H1 (cell line): ENCODE measurements around the gene MC4R. TPM values are rescaled to one million over a fixed set of nuclear protein-coding genes. Genes with fewer than 3 reads are reported as not detected.

Experiments used
- CTCF ChIA-PET: fragments of 300-600 bp; sonication (Branson Sonifier 250); formaldehyde crosslinking; loops from one replicate; lab custom pipeline; 2021; ENCODE audit not compliant: partially characterized antibody; lab: Charles Lee
- POLR2A ChIA-PET: fragments of 300-600 bp; sonication (Branson Sonifier 250); formaldehyde crosslinking; loops from one replicate; lab custom pipeline; 2021; ENCODE audit warnings: inconsistent platforms; ENCODE audit not compliant: partially characterized antibody; lab: Charles Lee
- DNase-seq, 2 experiments: peaks; one replicate each; pipeline versions ENCODE4 v3.0.0 to v3.0.0-alpha.2; 2010 to 2022; ENCODE audit warnings: low spot score in 2 of 2, low read depth in 1 of 2, mixed read lengths in 1 of 2
- FAIRE-seq: peaks from 2 replicates; lab custom pipeline; 2011; peaks lifted over from hg19 to GRCh38; lab: Jason Lieb, UNC
- H2AFZ ChIP-seq: 2 replicates; pipeline ENCODE4 v1.8.1; 2012; ENCODE audit warnings: low read length, inconsistent platforms
- H2AK5ac ChIP-seq: 2 replicates; pipeline ENCODE4 v1.6.1; 2013; ENCODE audit warnings: low read depth, low read length
- H2BK120ac ChIP-seq: replicated peaks from 2 replicates; pipeline ENCODE3; 2013; ENCODE audit warnings: low read depth, low read length, inconsistent platforms
- H2BK12ac ChIP-seq: 2 replicates; pipeline ENCODE4 v1.6.1; 2013; ENCODE audit warnings: low read depth, low read length
- H2BK15ac ChIP-seq: 2 replicates; pipeline ENCODE4 v1.6.1; 2013; ENCODE audit warnings: low read length
- H2BK20ac ChIP-seq: 2 replicates; pipeline ENCODE4 v1.6.1; 2013; ENCODE audit warnings: low read length
- H2BK5ac ChIP-seq: 2 replicates; pipeline ENCODE4 v1.6.1; 2013; ENCODE audit warnings: low read depth, low read length
- H3K14ac ChIP-seq: 2 replicates; pipeline ENCODE4 v1.6.1; 2013; ENCODE audit warnings: inconsistent platforms; ENCODE audit not compliant: insufficient read length
- H3K18ac ChIP-seq: 2 replicates; pipeline ENCODE4 v1.6.1; 2013; ENCODE audit warnings: low read length; ENCODE audit errors: extremely low read depth
- H3K23ac ChIP-seq: 2 replicates; pipeline ENCODE4 v1.6.1; 2013; ENCODE audit warnings: inconsistent platforms; ENCODE audit not compliant: insufficient read length
- H3K23me2 ChIP-seq: 2 replicates; pipeline ENCODE4 v1.6.1; 2013; ENCODE audit warnings: low read depth, low read length
- H3K27ac ChIP-seq: 2 replicates; pipeline ENCODE4 v1.6.1; 2011; ENCODE audit warnings: low read depth, low read length, inconsistent platforms
- H3K27me3 ChIP-seq, 4 experiments: replicated peaks in 1 of 4; 1 replicate in 1 of 4; 2 replicates in 3 of 4; pipeline versions ENCODE4 v1.6.1 to v1.8.1; 2011 to 2013; ENCODE audit warnings: low read length in 3 of 4, mild to moderate bottlenecking in 3 of 4, inconsistent platforms in 2 of 4, mixed read lengths in 2 of 4, moderate library complexity in 1 of 4; ENCODE audit not compliant: control insufficient read depth in 3 of 4, insufficient read depth in 3 of 4; ENCODE audit errors: extremely low read depth in 1 of 4
- H3K36me3 ChIP-seq, 4 experiments: 2 replicates each; pipeline versions ENCODE4 v1.6.1 to v1.8.1; 2011 to 2013; ENCODE audit warnings: mild to moderate bottlenecking in 4 of 4, low read length in 3 of 4, moderate library complexity in 2 of 4, control low read depth in 1 of 4, inconsistent platforms in 1 of 4; ENCODE audit not compliant: insufficient read depth in 4 of 4, control insufficient read depth in 2 of 4
- H3K4ac ChIP-seq: replicated peaks from 2 replicates; pipeline ENCODE3; 2013; ENCODE audit warnings: low read length, low read depth, mixed read lengths, inconsistent platforms; ENCODE audit not compliant: insufficient read length
- H3K4me1 ChIP-seq, 4 experiments: replicated peaks in 1 of 4; 1 replicate in 1 of 4; 2 replicates in 3 of 4; pipeline versions ENCODE4 v1.6.1 to v1.8.1; 2011 to 2013; ENCODE audit warnings: low read length in 3 of 4, inconsistent platforms in 2 of 4, mixed read lengths in 1 of 4; ENCODE audit not compliant: insufficient read depth in 4 of 4, control insufficient read depth in 3 of 4
- H3K4me2 ChIP-seq, 2 experiments: 2 replicates each; pipeline versions ENCODE4 v1.6.1 to v1.8.1; 2011 to 2013; ENCODE audit warnings: low read depth in 2 of 2, low read length in 2 of 2, control low read depth in 1 of 2, inconsistent platforms in 1 of 2, mild to moderate bottlenecking in 1 of 2; ENCODE audit not compliant: insufficient read depth in 1 of 2
- H3K4me3 ChIP-seq, 4 experiments: fragments of 200-600, 300-600 bp in 1 of 4; sonication (generic), shearing (Covaris generic), sonication (Bioruptor Twin) in 1 of 4; 2 replicates each; pipeline versions ENCODE4 v1.5.1 to v1.8.1; 2011 to 2016; ENCODE audit warnings: low read length in 4 of 4, low read depth in 3 of 4, control low read depth in 2 of 4, inconsistent platforms in 2 of 4, mild to moderate bottlenecking in 2 of 4, mixed read lengths in 1 of 4, moderate library complexity in 1 of 4; ENCODE audit not compliant: insufficient read depth in 2 of 4; ENCODE audit errors: extremely low read depth in 1 of 4
- H3K56ac ChIP-seq: replicated peaks from 2 replicates; pipeline ENCODE3; 2013; ENCODE audit warnings: low read depth, mild to moderate bottlenecking, mixed read lengths, low read length, inconsistent platforms; ENCODE audit not compliant: insufficient read length
- H3K79me1 ChIP-seq: 2 replicates; pipeline ENCODE4 v1.6.1; 2013; ENCODE audit warnings: low read depth, low read length, control low read depth
- H3K79me2 ChIP-seq, 2 experiments: 2 replicates each; pipeline versions ENCODE4 v1.6.1 to v1.8.1; 2012 to 2013; ENCODE audit warnings: low read length in 2 of 2, mild to moderate bottlenecking in 2 of 2, inconsistent platforms in 1 of 2; ENCODE audit not compliant: insufficient read depth in 2 of 2, control insufficient read depth in 1 of 2
- H3K9ac ChIP-seq, 4 experiments: replicated peaks in 1 of 4; 1 replicate in 1 of 4; 2 replicates in 3 of 4; pipeline versions ENCODE4 v1.6.1 to v1.8.1; 2011 to 2013; ENCODE audit warnings: low read depth in 3 of 4, low read length in 3 of 4, control low read depth in 2 of 4, mild to moderate bottlenecking in 2 of 4, moderate library complexity in 2 of 4, inconsistent platforms in 1 of 4; ENCODE audit errors: extremely low read depth in 1 of 4
- H3K9me3 ChIP-seq, 2 experiments: 2 replicates each; pipeline versions ENCODE4 v1.6.1 to v1.8.1; 2012 to 2013; ENCODE audit warnings: mild to moderate bottlenecking in 2 of 2, moderate library complexity in 2 of 2, control low read depth in 1 of 2, inconsistent platforms in 1 of 2, low read depth in 1 of 2, low read length in 1 of 2, mixed read lengths in 1 of 2; ENCODE audit not compliant: insufficient read depth in 2 of 2
- H4K20me1 ChIP-seq, 2 experiments: replicated peaks in 1 of 2; 2 replicates each; pipeline versions ENCODE3 to v1.8.1; 2011 to 2013; ENCODE audit warnings: inconsistent platforms in 2 of 2, low read length in 2 of 2, mild to moderate bottlenecking in 1 of 2; ENCODE audit not compliant: insufficient read depth in 2 of 2, control insufficient read depth in 1 of 2
- H4K5ac ChIP-seq: 2 replicates; pipeline ENCODE4 v1.6.1; 2013; ENCODE audit warnings: low read length, low read depth, mixed read lengths, inconsistent platforms; ENCODE audit not compliant: insufficient read length
- H4K8ac ChIP-seq: 2 replicates; pipeline ENCODE4 v1.8.0; 2013; ENCODE audit warnings: mild to moderate bottlenecking, moderate library complexity, low read length, inconsistent platforms; ENCODE audit not compliant: insufficient read depth; ENCODE audit errors: extremely low read depth
- H4K91ac ChIP-seq: replicated peaks from 2 replicates; pipeline ENCODE3; 2013; ENCODE audit warnings: low read length, mixed read lengths, inconsistent platforms; ENCODE audit not compliant: insufficient read length
- CTBP2 ChIP-seq: IDR thresholded peaks from 2 replicates; pipeline ENCODE4 v1.7.0; 2011; ENCODE audit warnings: borderline replicate concordance, mild to moderate bottlenecking, moderate library complexity, mixed read lengths, low read length; ENCODE audit not compliant: insufficient read depth, insufficient read length
- HDAC2 ChIP-seq, 2 experiments: fragments of 300-600 bp in 1 of 2; sonication (generic) in 1 of 2; IDR thresholded peaks; 2 replicates each; pipeline ENCODE4 v1.6.1; 2011 to 2012; ENCODE audit warnings: low read depth in 2 of 2, low read length in 2 of 2, mild to moderate bottlenecking in 2 of 2, moderate library complexity in 2 of 2, borderline replicate concordance in 1 of 2, inconsistent platforms in 1 of 2
- KDM4A ChIP-seq: IDR thresholded peaks from one replicate; pipeline ENCODE4 v1.7.1; 2012; ENCODE audit warnings: low read depth, mild to moderate bottlenecking, moderate library complexity, low read length, inconsistent platforms; ENCODE audit not compliant: severe bottlenecking
- SRF ChIP-seq: IDR thresholded peaks from 2 replicates; pipeline ENCODE4 v1.6.1; 2011; ENCODE audit warnings: mild to moderate bottlenecking, low read depth, low read length, moderate library complexity
- WGBS, 2 experiments: shearing (Covaris generic) in 1 of 2; methylation state at CpG; one replicate each; pipeline versions ENCODE4 v1.1.6 to v1.1.7; 2013 to 2015; ENCODE audit warnings: low lambda C conversion rate in 2 of 2, mixed read lengths in 2 of 2, inconsistent platforms in 1 of 2, low coverage in 1 of 2, missing lambda C conversion rate in 1 of 2; ENCODE audit not compliant: insufficient replicate concordance in 2 of 2, insufficient coverage in 1 of 2, insufficient read length in 1 of 2; ENCODE audit errors: extremely low coverage in 1 of 2, missing lambda C conversion rate in 1 of 2; 5-methylcytosine and 5-hydroxymethylcytosine counted together
- polyA plus RNA-seq, 7 experiments: library from polyadenylated mRNA; depleted of rRNA in 3 of 7; stranded (reverse) in 5 of 7; unstranded in 2 of 7; fragments of >200 nt in 5 of 7; fragments of 200-250 nt in 2 of 7; gene quantifications; 1 replicate in 5 of 7; 2 replicates in 1 of 7; 4 replicates in 1 of 7; pipeline versions ENCODE4 v1.2.1 to v1.2.3, GENCODE V29; 2011 to 2013; ENCODE audit warnings: missing spikeins in 2 of 7, mixed read lengths in 2 of 7
- total RNA-seq: library from RNA; stranded (reverse); fragmentation: NEBNext Ultra II Directional; extraction: Animal tissue kit (Norgen Biotek cat#: 25700); gene quantifications from 2 replicates; pipeline ENCODE4 v1.2.1, GENCODE V29; 2021

MC4R gene
- total and polyA plus RNA-seq, 2 of the 8 experiments (the other 6 are each of a cell fraction or from before 2014, with no cell fraction given): 0.11 TPM; not detected in 1

DNA sequence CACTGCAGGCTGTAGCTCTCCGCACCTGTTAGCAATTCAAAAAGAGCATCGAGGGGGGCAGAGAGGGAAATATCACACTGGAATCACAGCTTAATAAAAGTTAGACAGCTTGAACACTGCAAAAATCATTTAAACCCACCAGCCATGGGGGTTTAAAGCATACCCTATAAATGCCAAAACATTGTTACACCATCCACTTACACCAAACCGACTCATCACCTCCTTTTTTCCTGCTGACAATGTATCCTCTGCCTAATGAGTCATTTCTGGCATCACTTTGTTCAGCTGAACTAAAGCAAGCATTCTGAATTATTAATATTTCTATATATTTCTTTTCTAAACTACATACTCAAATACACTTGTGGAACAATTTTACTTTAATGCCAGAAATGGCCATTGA is 21.6 kb downstream of the MC4R start:
- Histone ChIP-seq H3K4me1 (no peaks in the 10 kb centered on the region), H3K4me3 (no peak overlapping the region), H3K14ac (no peak overlapping the region), H2BK12ac (no peak overlapping the region), H3K79me1 (no peaks in the 10 kb centered on the region), H3K79me2 (no peaks in the 10 kb centered on the region), H3K23me2 (no peaks in the 10 kb centered on the region), H2AFZ (no peak overlapping the region), H3K4ac (no peak overlapping the region), H3K4me2 (no peak overlapping the region), H2BK15ac (no peak overlapping the region), H2BK5ac (no peak overlapping the region), H2BK20ac (no peak overlapping the region), H3K56ac (no peak overlapping the region), H2BK120ac (no peak overlapping the region), H4K20me1 (no peaks in the 10 kb centered on the region), H4K5ac (no peak overlapping the region), H3K9me3 (no peaks in the 10 kb centered on the region), H3K23ac (no peak overlapping the region), H4K8ac (no peak overlapping the region), H3K27me3 (no peaks in the 10 kb centered on the region), H3K18ac (no peak overlapping the region), H3K36me3 (no peaks in the 10 kb centered on the region), H2AK5ac (no peak overlapping the region), H3K9ac (no peak overlapping the region), H3K27ac (no peak overlapping the region), H4K91ac (no peak overlapping the region)
- TF ChIP-seq HDAC2 (IDR thresholded peaks at IDR 0.05; ENCODE audit: borderline replicate concordance in 1 of 2, low read depth in 2 of 2, low read length in 2 of 2) (no peak), CTBP2 (no peak), KDM4A (no peak), SRF (no peak)
- ChIA-PET POLR2A (no interaction called here), CTCF (interaction anchor here (0.8 to 1.8 kb wide), 3 partner anchors 12 to 125 kb away, joined by 3 to 4 read pairs (median 4); no protein-coding TSS in a partner anchor)
- WGBS, 2 experiments: 91% methylated on average over 3 of the region's 3 CpGs; no CpG with 5 or more reads in 1 of the 2 experiments
- FAIRE-seq: no peak
- DNase-seq: no peak
